ENCODE data around the gene CTDSPL2.

DNA sequence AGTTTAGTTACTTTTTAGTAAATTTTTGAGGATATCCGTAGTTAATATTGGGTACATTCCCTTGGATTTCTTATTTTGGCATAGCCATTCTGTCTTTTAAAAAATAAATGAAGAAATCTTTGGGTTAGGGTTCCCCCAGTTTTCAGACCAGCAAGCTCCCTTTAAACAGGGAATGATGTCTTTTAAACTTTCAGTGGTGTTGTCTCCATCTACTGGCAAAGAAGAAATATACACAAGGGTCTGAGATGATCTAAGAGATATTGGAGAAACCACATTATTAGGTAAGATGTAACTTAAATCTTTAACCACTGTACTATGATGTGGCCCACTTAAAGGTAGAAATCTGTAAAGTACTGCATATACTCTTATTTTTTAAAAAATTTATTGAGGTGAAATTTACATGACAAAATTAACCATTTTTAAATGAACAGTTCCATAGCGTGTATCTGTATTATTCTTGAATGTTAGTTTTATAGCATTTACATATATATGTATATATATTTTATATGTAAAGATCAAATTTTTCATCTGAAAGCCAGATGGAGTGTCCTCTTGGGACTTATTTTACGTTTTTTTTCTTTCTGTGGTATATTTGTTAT lies 74.4 kb downstream of the CTDSPL2 start:
- TF ChIP-seq, protein P1, sequence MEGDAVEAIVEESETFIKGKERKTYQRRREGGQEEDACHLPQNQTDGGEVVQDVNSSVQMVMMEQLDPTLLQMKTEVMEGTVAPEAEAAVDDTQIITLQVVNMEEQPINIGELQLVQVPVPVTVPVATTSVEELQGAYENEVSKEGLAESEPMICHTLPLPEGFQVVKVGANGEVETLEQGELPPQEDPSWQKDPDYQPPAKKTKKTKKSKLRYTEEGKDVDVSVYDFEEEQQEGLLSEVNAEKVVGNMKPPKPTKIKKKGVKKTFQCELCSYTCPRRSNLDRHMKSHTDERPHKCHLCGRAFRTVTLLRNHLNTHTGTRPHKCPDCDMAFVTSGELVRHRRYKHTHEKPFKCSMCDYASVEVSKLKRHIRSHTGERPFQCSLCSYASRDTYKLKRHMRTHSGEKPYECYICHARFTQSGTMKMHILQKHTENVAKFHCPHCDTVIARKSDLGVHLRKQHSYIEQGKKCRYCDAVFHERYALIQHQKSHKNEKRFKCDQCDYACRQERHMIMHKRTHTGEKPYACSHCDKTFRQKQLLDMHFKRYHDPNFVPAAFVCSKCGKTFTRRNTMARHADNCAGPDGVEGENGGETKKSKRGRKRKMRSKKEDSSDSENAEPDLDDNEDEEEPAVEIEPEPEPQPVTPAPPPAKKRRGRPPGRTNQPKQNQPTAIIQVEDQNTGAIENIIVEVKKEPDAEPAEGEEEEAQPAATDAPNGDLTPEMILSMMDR (IDR thresholded peaks at IDR 0.05 in 8 of 11, conservative IDR thresholded peaks at IDR 0.05 in 3 of 11), result peak in 10 of 11 experiments; percentile 15 to 70 (median 51)
- TF ChIP-seq POLR2AphosphoS5 (IDR thresholded peaks at IDR 0.05), result no peak
